ENCODE data around the gene KCNJ12.
A peak's percentile ranks its signal among the peaks of the same experiment; 100 is the strongest.
"Not testable (repeated sequence)": the region's sequence is repeated elsewhere in the genome, so short reads cannot be mapped to it uniquely, and the experiment has no call there.

The KCNJ12 gene

GRCh38 chr17:21449891-21450290 is 73.7 kb downstream of the KCNJ12 start:
- not testable (repeated sequence) for H3K36me3 ChIP-seq (ENCODE audit: control insufficient read depth in 5 of 5, insufficient read depth in 5 of 5, low read length in 5 of 5); H3K27ac ChIP-seq (ENCODE audit: low read depth, low read length); H3K4me1 ChIP-seq (ENCODE audit: control insufficient read depth in 5 of 5, insufficient read depth in 5 of 5, low read length in 5 of 5); H3K9ac ChIP-seq (ENCODE audit: low read length in 5 of 5); H3K9me3 ChIP-seq (ENCODE audit: control insufficient read depth in 5 of 5, low read length in 5 of 5); H3K4me3 ChIP-seq (ENCODE audit: low read depth in 1 of 5, low read length in 5 of 5); H3K27me3 ChIP-seq (ENCODE audit: control insufficient read depth in 5 of 5, insufficient read depth in 4 of 5, low read length in 5 of 5)

GRCh38 chr17:21451975-21452374 is 75.8 kb downstream of the KCNJ12 start:
- H3K4me1 ChIP-seq (ENCODE audit: control insufficient read depth in 5 of 5, insufficient read depth in 5 of 5, low read length in 5 of 5), result peaks cover 0 to 8% (median 6%) of the 10 kb centered on the region in 5 donors
- H3K9me3 ChIP-seq (ENCODE audit: control insufficient read depth in 5 of 5, low read length in 5 of 5), result no peaks in the 10 kb centered on the region
- H3K4me3 ChIP-seq (ENCODE audit: low read depth in 1 of 5, low read length in 5 of 5), result peak overlapping the region in 1 of 5 donors; percentile 50
- H3K36me3 ChIP-seq (ENCODE audit: control insufficient read depth in 5 of 5, insufficient read depth in 5 of 5, low read length in 5 of 5), result no peaks in the 10 kb centered on the region
- no peak overlapping the region for H3K27ac ChIP-seq (ENCODE audit: low read depth, low read length)
- H3K9ac ChIP-seq (ENCODE audit: low read length in 5 of 5), result no peak overlapping the region
- H3K27me3 ChIP-seq (ENCODE audit: control insufficient read depth in 5 of 5, insufficient read depth in 4 of 5, low read length in 5 of 5), result no peaks in the 10 kb centered on the region

GRCh38 chr17:21452377-21453143 is 76.4 kb downstream of the KCNJ12 start:
- Histone ChIP-seq H3K27ac (ENCODE audit: low read depth, low read length) (no peak overlapping the region), H3K4me3 (ENCODE audit: low read depth in 1 of 5, low read length in 5 of 5) (peak overlapping the region; percentile 38 to 56 (median 51))

GRCh38 chr17:21453144-21453898 is 77.2 kb downstream of the KCNJ12 start:
- H3K9me3 ChIP-seq (ENCODE audit: control insufficient read depth in 5 of 5, low read length in 5 of 5), result no peaks in the 10 kb centered on the region
- no peak overlapping the region for H3K27ac ChIP-seq (ENCODE audit: low read depth, low read length)
- H3K4me3 ChIP-seq (ENCODE audit: low read depth in 1 of 5, low read length in 5 of 5), result no peak overlapping the region
- no peaks in the 10 kb centered on the region for H3K36me3 ChIP-seq (ENCODE audit: control insufficient read depth in 5 of 5, insufficient read depth in 5 of 5, low read length in 5 of 5)
- peaks cover 0 to 12% (median 8%) of the 10 kb centered on the region in 5 donors for H3K4me1 ChIP-seq (ENCODE audit: control insufficient read depth in 5 of 5, insufficient read depth in 5 of 5, low read length in 5 of 5)
- peaks cover 0 to 6% (median 2%) of the 10 kb centered on the region in 5 donors for H3K27me3 ChIP-seq (ENCODE audit: control insufficient read depth in 5 of 5, insufficient read depth in 4 of 5, low read length in 5 of 5)
- H3K9ac ChIP-seq (ENCODE audit: low read length in 5 of 5), result no peak overlapping the region

More at GRCh38 chr17:21452377-21453143, 76.4 kb downstream of the KCNJ12 start:
- Histone ChIP-seq H3K27me3 (ENCODE audit: control insufficient read depth in 5 of 5, insufficient read depth in 4 of 5, low read length in 5 of 5) (peaks cover 0 to 4% (median 0%) of the 10 kb centered on the region in 5 donors), H3K36me3 (ENCODE audit: control insufficient read depth in 5 of 5, insufficient read depth in 5 of 5, low read length in 5 of 5) (no peaks in the 10 kb centered on the region), H3K9ac (ENCODE audit: low read length in 5 of 5) (no peak overlapping the region), H3K4me1 (ENCODE audit: control insufficient read depth in 5 of 5, insufficient read depth in 5 of 5, low read length in 5 of 5) (peaks cover 0 to 12% (median 8%) of the 10 kb centered on the region in 5 donors), H3K9me3 (ENCODE audit: control insufficient read depth in 5 of 5, low read length in 5 of 5) (no peaks in the 10 kb centered on the region)

GRCh38 chr17:21454006-21454405 is 77.8 kb downstream of the KCNJ12 start:
- not testable (repeated sequence) for H3K4me3 ChIP-seq (ENCODE audit: low read depth in 1 of 5, low read length in 5 of 5); H3K36me3 ChIP-seq (ENCODE audit: control insufficient read depth in 5 of 5, insufficient read depth in 5 of 5, low read length in 5 of 5)

GRCh38 chr17:21454441-21454840 is 78.3 kb downstream of the KCNJ12 start:
- Histone ChIP-seq H3K27me3 (ENCODE audit: control insufficient read depth in 5 of 5, insufficient read depth in 4 of 5, low read length in 5 of 5) (peaks cover 0 to 7% (median 6%) of the 10 kb centered on the region in 5 donors), H3K9ac (ENCODE audit: low read length in 5 of 5) (no peak overlapping the region), H3K27ac (ENCODE audit: low read depth, low read length) (no peak overlapping the region), H3K4me3 (ENCODE audit: low read depth in 1 of 5, low read length in 5 of 5) (no peak overlapping the region), H3K9me3 (ENCODE audit: control insufficient read depth in 5 of 5, low read length in 5 of 5) (no peaks in the 10 kb centered on the region), H3K4me1 (ENCODE audit: control insufficient read depth in 5 of 5, insufficient read depth in 5 of 5, low read length in 5 of 5) (peaks cover 0 to 12% (median 8%) of the 10 kb centered on the region in 5 donors), H3K36me3 (ENCODE audit: control insufficient read depth in 5 of 5, insufficient read depth in 5 of 5, low read length in 5 of 5) (no peaks in the 10 kb centered on the region)

More at GRCh38 chr17:21454006-21454405, 77.8 kb downstream of the KCNJ12 start:
- H3K27ac ChIP-seq (ENCODE audit: low read depth, low read length); H3K27me3 ChIP-seq (ENCODE audit: control insufficient read depth in 5 of 5, insufficient read depth in 4 of 5, low read length in 5 of 5); H3K9ac ChIP-seq (ENCODE audit: low read length in 5 of 5); H3K9me3 ChIP-seq (ENCODE audit: control insufficient read depth in 5 of 5, low read length in 5 of 5): not testable (repeated sequence)
- H3K4me1 ChIP-seq (ENCODE audit: control insufficient read depth in 5 of 5, insufficient read depth in 5 of 5, low read length in 5 of 5), result peaks cover 0 to 12% (median 8%) of the 10 kb centered on the region in 5 donors

DNA sequence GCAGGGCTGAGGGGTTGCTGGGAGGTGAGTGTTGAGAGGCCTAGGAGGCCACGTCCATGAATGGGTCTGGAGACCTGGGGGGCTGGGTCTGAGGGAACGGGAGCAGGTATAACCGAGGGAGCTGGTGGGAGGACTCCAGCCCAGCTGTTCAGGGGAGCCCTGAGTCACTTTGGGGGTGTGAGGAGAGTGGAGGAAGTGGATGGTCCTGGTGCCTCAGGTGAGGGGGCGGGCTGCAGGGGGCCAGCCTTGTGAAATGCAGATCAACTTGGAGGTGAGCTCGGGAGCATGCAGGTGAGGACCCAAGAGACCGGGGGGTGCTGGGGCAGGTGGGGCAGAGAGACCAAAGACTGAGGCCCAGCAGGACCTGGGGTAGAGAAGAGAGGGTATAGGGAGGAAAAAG is 79.6 kb downstream of the KCNJ12 start:
- no peak overlapping the region for H3K27ac ChIP-seq (ENCODE audit: low read depth, low read length)
- no peak overlapping the region for H3K9ac ChIP-seq (ENCODE audit: low read length in 5 of 5)
- H3K36me3 ChIP-seq (ENCODE audit: control insufficient read depth in 5 of 5, insufficient read depth in 5 of 5, low read length in 5 of 5), result no peaks in the 10 kb centered on the region
- no peak overlapping the region for H3K4me3 ChIP-seq (ENCODE audit: low read depth in 1 of 5, low read length in 5 of 5)
- H3K27me3 ChIP-seq (ENCODE audit: control insufficient read depth in 5 of 5, insufficient read depth in 4 of 5, low read length in 5 of 5), result peaks cover 0 to 7% (median 6%) of the 10 kb centered on the region in 5 donors
- H3K4me1 ChIP-seq (ENCODE audit: control insufficient read depth in 5 of 5, insufficient read depth in 5 of 5, low read length in 5 of 5), result peaks cover 0 to 12% (median 8%) of the 10 kb centered on the region in 5 donors
- H3K9me3 ChIP-seq (ENCODE audit: control insufficient read depth in 5 of 5, low read length in 5 of 5), result no peaks in the 10 kb centered on the region

GRCh38 chr17:21456449-21456848 is 80.3 kb downstream of the KCNJ12 start:
- H3K9ac ChIP-seq (ENCODE audit: low read length in 5 of 5); H3K4me3 ChIP-seq (ENCODE audit: low read depth in 1 of 5, low read length in 5 of 5); H3K27me3 ChIP-seq (ENCODE audit: control insufficient read depth in 5 of 5, insufficient read depth in 4 of 5, low read length in 5 of 5); H3K9me3 ChIP-seq (ENCODE audit: control insufficient read depth in 5 of 5, low read length in 5 of 5); H3K27ac ChIP-seq (ENCODE audit: low read depth, low read length); H3K36me3 ChIP-seq (ENCODE audit: control insufficient read depth in 5 of 5, insufficient read depth in 5 of 5, low read length in 5 of 5): not testable (repeated sequence)
- H3K4me1 ChIP-seq (ENCODE audit: control insufficient read depth in 5 of 5, insufficient read depth in 5 of 5, low read length in 5 of 5), result peaks cover 0 to 12% (median 8%) of the 10 kb centered on the region in 5 donors

- Histone ChIP-seq H3K4me1 (ENCODE audit: control insufficient read depth in 5 of 5, insufficient read depth in 5 of 5, low read length in 5 of 5) (peaks cover 0 to 10% (median 5%) of the 10 kb centered on the region in 5 donors), H3K9ac (ENCODE audit: low read length in 5 of 5) (no peak overlapping the region), H3K9me3 (ENCODE audit: control insufficient read depth in 5 of 5, low read length in 5 of 5) (no peaks in the 10 kb centered on the region), H3K27me3 (ENCODE audit: control insufficient read depth in 5 of 5, insufficient read depth in 4 of 5, low read length in 5 of 5) (peaks cover 0 to 11% (median 6%) of the 10 kb centered on the region in 5 donors), H3K4me3 (ENCODE audit: low read depth in 1 of 5, low read length in 5 of 5) (no peak overlapping the region), H3K27ac (ENCODE audit: low read depth, low read length) (no peak overlapping the region), H3K36me3 (ENCODE audit: control insufficient read depth in 5 of 5, insufficient read depth in 5 of 5, low read length in 5 of 5) (no peaks in the 10 kb centered on the region)
Measured at GRCh38 chr17:21457051-21458026, 81.2 kb downstream of the KCNJ12 start.
